Ovary (tissue), 9 donors: ENCODE data around the gene SH3RF3. TPM values are rescaled to one million over a fixed set of nuclear protein-coding genes. Genes with fewer than 3 reads are reported as not detected.

Experiments
- DNase-seq, 5 donors: peaks; one replicate each; pipeline ENCODE4 v3.0.0-alpha.2; 2019 to 2020
- H3K27ac ChIP-seq, 2 donors: fragments of 200-600 bp; one replicate each; pipeline versions ENCODE4 v1.5.1 to v1.8.0; 2019 to 2022
- H3K27me3 ChIP-seq: fragments of 200-600 bp; one replicate; pipeline ENCODE4 v1.8.0; 2022
- H3K36me3 ChIP-seq: fragments of 200-600 bp; sonication (generic); one replicate; pipeline ENCODE4 v1.5.1; 2019
- H3K4me1 ChIP-seq: one replicate; pipeline ENCODE4 v1.8.1; 2013; ENCODE audit warnings: mild to moderate bottlenecking, moderate library complexity; ENCODE audit not compliant: insufficient read depth
- H3K4me3 ChIP-seq: fragments of 200-600 bp; sonication (generic); one replicate; pipeline ENCODE4 v1.5.1; 2017
- H3K9me3 ChIP-seq, 2 donors: fragments of 200-600 bp in 1 of 2; sonication (generic) in 1 of 2; one replicate each; pipeline versions ENCODE4 v1.5.1 to v1.8.1; 2013 to 2019; ENCODE audit warnings: mild to moderate bottlenecking in 1 of 2, moderate library complexity in 1 of 2
- CTCF ChIP-seq, 3 donors: fragments of 450-650 bp in 2 of 3; fragments of 200-600 bp in 1 of 3; IDR thresholded peaks; one replicate each; pipeline versions ENCODE4 v1.5.1 to v1.8.0; 2016 to 2022; ENCODE audit warnings: antibody characterized with exemption in 3 of 3, mild to moderate bottlenecking in 1 of 3
- EP300 ChIP-seq: sonication (generic); formaldehyde crosslinking; IDR thresholded peaks from one replicate; pipeline ENCODE4 v1.6.1; 2017; ENCODE audit warnings: antibody characterized with exemption
- POLR2A ChIP-seq: fragments of 450-650 bp; IDR thresholded peaks from one replicate; pipeline ENCODE4 v1.6.1; 2017; ENCODE audit warnings: antibody characterized with exemption, mild to moderate bottlenecking, moderate library complexity
- WGBS, 3 donors: extraction: QIAGEN DNeasy Blood & Tissue Kit in 1 of 3; methylation state at CpG; one replicate each; pipeline versions ENCODE4 v1.1.5 to v1.1.7; 2013 to 2017; 5-methylcytosine and 5-hydroxymethylcytosine counted together
- intact Hi-C, 4 donors: fragments of 100-400 bp; cut with DNase I; formaldehyde crosslinking; loops; one replicate each; pipeline versions ENCODE4 v1.11.0 to v1.15.1; 2022 to 2023
- polyA plus RNA-seq, 2 donors: library from polyadenylated mRNA; stranded (reverse); fragments of 200-250 nt in 1 of 2; fragments of 350-450 nt in 1 of 2; fragmentation: Illumina TruSeq in 1 of 2; extraction: RNeasy Lipid Tissue Mini Kit (QIAGEN cat#74804) in 1 of 2; gene quantifications; one replicate each; pipeline ENCODE4 v1.2.3, GENCODE V29; 2013 to 2014
- total RNA-seq, 7 donors: library from RNA; depleted of rRNA in 2 of 7; stranded (reverse); fragments of >200 nt in 2 of 7; fragmentation: NEBNext Ultra II Directional in 3 of 7; extraction: Animal tissue kit (Norgen Biotek cat#: 25700) in 3 of 7; gene quantifications; one replicate each; pipeline versions ENCODE4 v1.1.0 to v1.2.4, GENCODE V29; 2016 to 2023
- donor health status: DM: no; HTN: no; CAD: no; lungs with moderate emphysema.
- donor health status: DM: no; HTN: no; CAD: no.
- donor health status: Bipolar disorder and iron deficiency.
- donor health status: DM: yes; HTN: yes; CAD: no.
- donor health status: DM: no; HTN: no; CAD: no.
- donor health status: DM: yes; HTN: yes; CAD: no.

Gene SH3RF3
- total and polyA plus RNA-seq, 9 donors, result 2.7 to 10.1 (median 4.5) TPM

- no peaks in the 10 kb centered on the region for H3K36me3 ChIP-seq
- DNase-seq, result no peak
- H3K9me3 ChIP-seq, result no peaks in the 10 kb centered on the region
- H3K27me3 ChIP-seq, result no peaks in the 10 kb centered on the region
- H3K4me3 ChIP-seq, result no peak overlapping the region
- TF ChIP-seq POLR2A, result no peak
- TF ChIP-seq CTCF (IDR thresholded peaks at IDR 0.05), result no peak
- no peak for TF ChIP-seq EP300
- peaks cover 10% of the 10 kb centered on the region for H3K4me1 ChIP-seq
- WGBS, 3 donors, result 89 to 91% (median 90%) methylated on average over 11 of the region's 11 CpGs
- intact Hi-C loops, result no loop called here
- no peak overlapping the region for H3K27ac ChIP-seq
These were observed 85.8 kb downstream of the SH3RF3 start for GRCh38 chr2:109214651-109215371.

GRCh38 chr2:109215866-109216265 lies 86.9 kb downstream of the SH3RF3 start:
- intact Hi-C loops, result no loop called here
- Histone ChIP-seq H3K4me3 (no peak overlapping the region), H3K27ac (no peak overlapping the region), H3K9me3 (no peaks in the 10 kb centered on the region), H3K4me1 (peaks cover 10% of the 10 kb centered on the region), H3K36me3 (no peaks in the 10 kb centered on the region), H3K27me3 (no peaks in the 10 kb centered on the region)
- 96 to 97% (median 96%) methylated on average over 11 of the region's 11 CpGs for WGBS, 3 donors
- DNase-seq, result no peak
- TF ChIP-seq CTCF (IDR thresholded peaks at IDR 0.05) (no peak), POLR2A (no peak), EP300 (no peak)

GRCh38 chr2:109216332-109216731 lies 87.3 kb downstream of the SH3RF3 start:
- no peaks in the 10 kb centered on the region for H3K9me3 ChIP-seq
- WGBS, 3 donors, result 80 to 93% (median 93%) methylated on average over 6 of the region's 6 CpGs
- H3K4me3 ChIP-seq, result no peak overlapping the region
- H3K27ac ChIP-seq, result no peak overlapping the region
- H3K36me3 ChIP-seq, result no peaks in the 10 kb centered on the region
- no peak for TF ChIP-seq POLR2A
- TF ChIP-seq EP300, result no peak
- TF ChIP-seq CTCF (IDR thresholded peaks at IDR 0.05), result no peak
- no peaks in the 10 kb centered on the region for H3K27me3 ChIP-seq
- intact Hi-C loops, result no loop called here
- no peak for DNase-seq
- H3K4me1 ChIP-seq, result peaks cover 10% of the 10 kb centered on the region

- intact Hi-C loops, result no loop called here
- Histone ChIP-seq H3K27ac (no peak overlapping the region), H3K9me3 (no peaks in the 10 kb centered on the region), H3K36me3 (no peaks in the 10 kb centered on the region), H3K4me1 (peaks cover 10% of the 10 kb centered on the region), H3K27me3 (no peaks in the 10 kb centered on the region), H3K4me3 (no peak overlapping the region)
- no peak for TF ChIP-seq EP300
- no peak for TF ChIP-seq CTCF (IDR thresholded peaks at IDR 0.05)
- TF ChIP-seq POLR2A, result no peak
- DNase-seq, result no peak
- 73 to 76% (median 74%) methylated on average over 12 of the region's 12 CpGs for WGBS, 3 donors
These were observed 88.5 kb downstream of the SH3RF3 start for GRCh38 chr2:109217362-109218086.
